ENCODE measurements around the gene DEGS2.

DNA sequence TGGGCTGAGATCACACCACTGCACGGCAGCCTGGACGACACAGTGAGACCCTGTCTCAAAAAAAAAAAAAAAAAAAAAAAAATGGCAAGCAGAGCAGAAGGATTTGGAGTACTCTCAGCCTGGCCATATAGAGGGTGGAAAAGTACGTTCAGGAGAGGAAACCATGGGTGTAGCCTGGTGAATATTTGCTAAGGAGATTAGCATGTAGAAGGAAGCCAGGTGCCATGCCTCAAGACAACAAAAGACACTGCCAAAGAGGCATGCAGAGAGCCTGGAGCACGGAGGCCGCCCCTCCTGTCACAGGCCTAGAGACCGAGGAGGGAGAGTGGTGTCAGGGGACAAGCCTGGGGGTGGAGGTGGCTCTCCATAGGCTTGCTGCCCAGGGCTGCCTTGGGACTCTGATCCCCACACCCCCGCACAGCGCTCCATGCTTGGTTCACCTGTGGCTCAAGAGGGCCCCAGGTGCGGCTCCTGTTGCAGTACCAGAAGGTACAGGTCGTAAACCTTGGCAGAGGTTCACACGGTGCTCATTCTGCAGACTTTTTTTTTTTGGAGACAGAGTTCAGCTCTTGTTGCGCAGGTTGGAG is 27.9 kb upstream of the DEGS2 start:
- TF ChIP-seq, protein P1, sequence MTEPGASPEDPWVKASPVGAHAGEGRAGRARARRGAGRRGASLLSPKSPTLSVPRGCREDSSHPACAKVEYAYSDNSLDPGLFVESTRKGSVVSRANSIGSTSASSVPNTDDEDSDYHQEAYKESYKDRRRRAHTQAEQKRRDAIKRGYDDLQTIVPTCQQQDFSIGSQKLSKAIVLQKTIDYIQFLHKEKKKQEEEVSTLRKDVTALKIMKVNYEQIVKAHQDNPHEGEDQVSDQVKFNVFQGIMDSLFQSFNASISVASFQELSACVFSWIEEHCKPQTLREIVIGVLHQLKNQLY (CRISPR knock-in tag; IDR thresholded peaks at IDR 0.05) = no peak
- TF ChIP-seq, protein P2, sequence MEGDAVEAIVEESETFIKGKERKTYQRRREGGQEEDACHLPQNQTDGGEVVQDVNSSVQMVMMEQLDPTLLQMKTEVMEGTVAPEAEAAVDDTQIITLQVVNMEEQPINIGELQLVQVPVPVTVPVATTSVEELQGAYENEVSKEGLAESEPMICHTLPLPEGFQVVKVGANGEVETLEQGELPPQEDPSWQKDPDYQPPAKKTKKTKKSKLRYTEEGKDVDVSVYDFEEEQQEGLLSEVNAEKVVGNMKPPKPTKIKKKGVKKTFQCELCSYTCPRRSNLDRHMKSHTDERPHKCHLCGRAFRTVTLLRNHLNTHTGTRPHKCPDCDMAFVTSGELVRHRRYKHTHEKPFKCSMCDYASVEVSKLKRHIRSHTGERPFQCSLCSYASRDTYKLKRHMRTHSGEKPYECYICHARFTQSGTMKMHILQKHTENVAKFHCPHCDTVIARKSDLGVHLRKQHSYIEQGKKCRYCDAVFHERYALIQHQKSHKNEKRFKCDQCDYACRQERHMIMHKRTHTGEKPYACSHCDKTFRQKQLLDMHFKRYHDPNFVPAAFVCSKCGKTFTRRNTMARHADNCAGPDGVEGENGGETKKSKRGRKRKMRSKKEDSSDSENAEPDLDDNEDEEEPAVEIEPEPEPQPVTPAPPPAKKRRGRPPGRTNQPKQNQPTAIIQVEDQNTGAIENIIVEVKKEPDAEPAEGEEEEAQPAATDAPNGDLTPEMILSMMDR (IDR thresholded peaks at IDR 0.05) = no peak
- TF ChIP-seq ETV6 (CRISPR knock-in tag; IDR thresholded peaks at IDR 0.05) = no peak
- no peak for TF ChIP-seq ZNF121 (CRISPR knock-in tag; IDR thresholded peaks at IDR 0.05)
- TF ChIP-seq, protein P3, sequence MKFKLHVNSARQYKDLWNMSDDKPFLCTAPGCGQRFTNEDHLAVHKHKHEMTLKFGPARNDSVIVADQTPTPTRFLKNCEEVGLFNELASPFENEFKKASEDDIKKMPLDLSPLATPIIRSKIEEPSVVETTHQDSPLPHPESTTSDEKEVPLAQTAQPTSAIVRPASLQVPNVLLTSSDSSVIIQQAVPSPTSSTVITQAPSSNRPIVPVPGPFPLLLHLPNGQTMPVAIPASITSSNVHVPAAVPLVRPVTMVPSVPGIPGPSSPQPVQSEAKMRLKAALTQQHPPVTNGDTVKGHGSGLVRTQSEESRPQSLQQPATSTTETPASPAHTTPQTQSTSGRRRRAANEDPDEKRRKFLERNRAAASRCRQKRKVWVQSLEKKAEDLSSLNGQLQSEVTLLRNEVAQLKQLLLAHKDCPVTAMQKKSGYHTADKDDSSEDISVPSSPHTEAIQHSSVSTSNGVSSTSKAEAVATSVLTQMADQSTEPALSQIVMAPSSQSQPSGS (CRISPR knock-in tag; IDR thresholded peaks at IDR 0.05; ENCODE audit: borderline replicate concordance, low read depth) = no peak
- TF ChIP-seq, protein P4, sequence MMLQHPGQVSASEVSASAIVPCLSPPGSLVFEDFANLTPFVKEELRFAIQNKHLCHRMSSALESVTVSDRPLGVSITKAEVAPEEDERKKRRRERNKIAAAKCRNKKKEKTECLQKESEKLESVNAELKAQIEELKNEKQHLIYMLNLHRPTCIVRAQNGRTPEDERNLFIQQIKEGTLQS (CRISPR knock-in tag; conservative IDR thresholded peaks at IDR 0.05) = no peak
- no peak for TF ChIP-seq MYBL2 (CRISPR knock-in tag; IDR thresholded peaks at IDR 0.05)

All from WTC11 (cell line).